Ascending aorta (tissue), 2 donors: ENCODE results near the gene KIAA1586. TPM values are rescaled to one million over a fixed set of nuclear protein-coding genes. Genes with fewer than 3 reads are reported as not detected.

Experiments used
- DNase-seq, 2 donors: peaks; one replicate each; pipeline ENCODE4 v3.0.0-alpha.2; 2019; ENCODE audit warnings: low spot score in 2 of 2
- H3K27ac ChIP-seq, 2 donors: fragments of 200-600 bp; sonication (generic); one replicate each; pipeline ENCODE4 v1.5.1; 2016 to 2017; ENCODE audit warnings: mild to moderate bottlenecking in 1 of 2
- H3K27me3 ChIP-seq: fragments of 200-600 bp; sonication (generic); one replicate; pipeline ENCODE4 v1.5.1; 2017
- H3K36me3 ChIP-seq, 2 donors: fragments of 200-600 bp; sonication (generic); one replicate each; pipeline ENCODE4 v1.5.1; 2016
- H3K4me1 ChIP-seq, 2 donors: fragments of 200-600 bp; sonication (generic); one replicate each; pipeline ENCODE4 v1.5.1; 2016 to 2017; ENCODE audit warnings: mild to moderate bottlenecking in 1 of 2
- H3K4me3 ChIP-seq, 2 donors: fragments of 200-600 bp; sonication (generic); one replicate each; pipeline ENCODE4 v1.5.1; 2016 to 2017; ENCODE audit warnings: mild to moderate bottlenecking in 1 of 2
- H3K9me3 ChIP-seq, 2 donors: fragments of 200-600 bp; sonication (generic); one replicate each; pipeline ENCODE4 v1.5.1; 2016
- CTCF ChIP-seq, 3 experiments: fragments of 200-600 bp in 2 of 3; fragments of 450-650 bp in 1 of 3; sonication (generic) in 2 of 3; IDR thresholded peaks; one replicate each; pipeline ENCODE4 v1.5.1; 2016 to 2019; ENCODE audit warnings: antibody characterized with exemption in 3 of 3, mild to moderate bottlenecking in 1 of 3, moderate library complexity in 1 of 3
- intact Hi-C: fragments of 100-400 bp; cut with DNase I; formaldehyde crosslinking; loops from one replicate; pipeline ENCODE4 v1.15.1; 2023
- total RNA-seq: library from RNA; depleted of rRNA; stranded (reverse); fragments of >200 nt; gene quantifications from one replicate; pipeline ENCODE4 v1.1.0, GENCODE V29; 2016

Gene KIAA1586
- total RNA-seq, 1 donor from 2014 or later, result 2.0 TPM

GRCh38 chr6:57094689-57095088, 48.2 kb downstream of the KIAA1586 start:
- Histone ChIP-seq H3K27ac (no peak overlapping the region), H3K4me3 (no peak overlapping the region), H3K9me3 (no peaks in the 10 kb centered on the region), H3K4me1 (peaks cover 3 to 25% of the 10 kb centered on the region in 2 donors), H3K36me3 (peaks cover 12 to 16% of the 10 kb centered on the region in 2 donors), H3K27me3 (no peaks in the 10 kb centered on the region)
- intact Hi-C loops, result no loop called here
- TF ChIP-seq CTCF (IDR thresholded peaks at IDR 0.05), result no peak
- DNase-seq, result no peak

DNA sequence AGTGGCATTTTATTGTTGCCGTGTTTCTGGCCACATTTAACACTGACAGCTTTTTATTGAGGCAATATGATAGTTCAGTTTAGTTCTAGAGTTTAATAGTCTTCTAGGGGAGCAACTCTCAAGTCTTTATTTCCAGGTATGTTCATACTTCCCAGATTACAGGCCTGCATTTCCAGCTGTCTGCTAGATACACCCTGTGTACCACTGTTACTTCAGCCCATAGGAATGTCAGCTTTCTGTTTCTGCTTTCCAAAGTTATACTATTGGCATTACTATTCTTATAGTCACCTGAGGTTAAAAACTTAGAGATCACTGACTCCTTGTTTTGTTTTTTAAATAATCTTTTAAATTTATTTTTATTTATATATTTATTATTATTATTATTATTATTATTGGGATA, 51.1 kb downstream of the KIAA1586 start:
- Histone ChIP-seq H3K9me3 (no peaks in the 10 kb centered on the region), H3K4me1 (peaks cover 0 to 12% of the 10 kb centered on the region in 2 donors), H3K36me3 (peaks cover 42 to 45% of the 10 kb centered on the region in 2 donors), H3K27me3 (no peaks in the 10 kb centered on the region), H3K27ac (no peak overlapping the region), H3K4me3 (no peak overlapping the region)
- DNase-seq, result no peak
- TF ChIP-seq CTCF (IDR thresholded peaks at IDR 0.05), result no peak
- intact Hi-C loops, result no loop called here

DNA sequence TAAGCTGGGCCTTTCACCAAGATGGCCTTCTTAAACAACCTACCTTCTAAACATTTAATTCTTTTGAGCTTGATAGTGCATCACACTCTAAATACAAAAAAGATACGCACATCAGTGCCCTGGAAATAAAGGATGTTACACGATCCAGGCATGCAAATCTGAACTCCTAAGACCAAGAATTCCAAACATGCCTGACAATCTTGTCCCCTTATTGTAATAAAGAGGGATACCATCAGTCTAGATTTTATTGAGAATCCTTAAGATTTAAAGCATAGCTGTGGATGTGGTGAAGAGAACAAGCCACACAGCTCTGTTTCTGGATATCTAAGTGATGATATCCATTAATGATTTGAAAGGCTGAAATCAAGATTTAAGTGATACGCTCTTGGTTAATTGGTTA, 56.5 kb downstream of the KIAA1586 start:
- TF ChIP-seq CTCF (IDR thresholded peaks at IDR 0.05), result no peak
- H3K27ac ChIP-seq, result no peak overlapping the region
- intact Hi-C loops, result no loop called here
- H3K4me1 ChIP-seq, result no peaks in the 10 kb centered on the region
- no peak overlapping the region for H3K4me3 ChIP-seq
- peaks cover 48 to 75% of the 10 kb centered on the region in 2 donors for H3K36me3 ChIP-seq
- no peak for DNase-seq
- H3K27me3 ChIP-seq, result no peaks in the 10 kb centered on the region
- H3K9me3 ChIP-seq, result no peaks in the 10 kb centered on the region

DNA sequence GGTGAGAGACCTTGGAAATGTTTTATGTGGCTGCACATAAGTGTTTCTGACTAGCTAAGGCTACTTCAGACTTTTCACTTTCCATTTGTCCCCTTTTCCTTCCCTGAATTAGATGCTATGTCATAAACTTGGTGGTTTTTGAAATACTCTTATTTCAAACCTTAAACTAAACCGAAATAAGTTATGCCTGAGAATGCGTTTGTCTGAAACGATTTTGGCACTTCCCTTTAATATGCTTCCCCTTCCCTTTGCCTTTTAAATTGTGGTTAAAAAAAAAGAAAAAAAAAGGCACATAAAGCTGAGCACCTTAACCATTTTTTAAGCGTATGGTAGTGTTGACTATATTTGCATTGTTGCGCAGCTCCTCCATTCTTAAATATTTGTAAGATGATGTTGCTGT, 57.8 kb downstream of the KIAA1586 start:
- H3K4me1 ChIP-seq, result no peaks in the 10 kb centered on the region
- no peaks in the 10 kb centered on the region for H3K27me3 ChIP-seq
- DNase-seq, result no peak
- no peaks in the 10 kb centered on the region for H3K9me3 ChIP-seq
- intact Hi-C loops, result no loop called here
- H3K27ac ChIP-seq, result no peak overlapping the region
- H3K36me3 ChIP-seq, result peaks cover 39 to 64% of the 10 kb centered on the region in 2 donors
- H3K4me3 ChIP-seq, result no peak overlapping the region
- no peak for TF ChIP-seq CTCF (IDR thresholded peaks at IDR 0.05)

Other genes starting within 250 kb of the KIAA1586 start
- gene BEND6, start 91.6 kb upstream of the KIAA1586 start, total RNA-seq, result 1.3 TPM
- gene ZNF451, start 43.5 kb downstream of the KIAA1586 start, total RNA-seq, result 21.5 TPM
- gene BAG2, start 125.6 kb downstream of the KIAA1586 start, total RNA-seq, result 7.7 TPM
- gene RAB23, start 175.6 kb downstream of the KIAA1586 start, total RNA-seq, result 19.9 TPM